Measurements from ENCODE around the gene L2HGDH.

- no peak for TF ChIP-seq CTCF (IDR thresholded peaks at IDR 0.05; ENCODE audit: borderline replicate concordance, extremely low read depth, low read length, poor library complexity, severe bottlenecking)
- no peak for TF ChIP-seq EZH2 (IDR thresholded peaks at IDR 0.05; ENCODE audit: borderline replicate concordance, low read depth, low read length, severe bottlenecking)
Measured at GRCh38 chr14:50331596-50331995, 19.6 kb upstream of the L2HGDH start.

All from DND-41 (cell line).